AML-193 (cell line): ENCODE data around the gene RHBG.

ENCODE experiments used
- DNase-seq, 2 experiments: peaks; one replicate each; lab custom pipeline; 2025; lab: John Stamatoyannopoulos, UW

The RHBG gene

DNA sequence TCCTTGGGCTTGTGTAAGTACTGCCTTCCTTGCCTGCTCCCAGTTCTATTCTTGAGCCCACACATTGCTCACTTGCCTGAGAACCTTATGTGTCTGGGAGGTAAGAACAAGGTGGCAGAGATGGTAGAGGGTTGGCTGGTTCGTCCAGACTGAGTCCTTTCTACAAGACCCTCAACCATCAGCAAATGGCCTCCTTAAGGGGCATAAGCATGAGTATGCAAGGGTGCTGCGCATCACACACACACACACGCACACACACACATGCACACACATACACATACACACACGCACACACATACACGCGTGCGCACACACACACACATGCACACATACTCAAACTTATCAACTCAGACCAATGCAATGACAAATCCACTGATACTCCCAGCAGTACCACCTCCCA lies 56.9 kb downstream of the RHBG start:
- DNase-seq = no peak

DNA sequence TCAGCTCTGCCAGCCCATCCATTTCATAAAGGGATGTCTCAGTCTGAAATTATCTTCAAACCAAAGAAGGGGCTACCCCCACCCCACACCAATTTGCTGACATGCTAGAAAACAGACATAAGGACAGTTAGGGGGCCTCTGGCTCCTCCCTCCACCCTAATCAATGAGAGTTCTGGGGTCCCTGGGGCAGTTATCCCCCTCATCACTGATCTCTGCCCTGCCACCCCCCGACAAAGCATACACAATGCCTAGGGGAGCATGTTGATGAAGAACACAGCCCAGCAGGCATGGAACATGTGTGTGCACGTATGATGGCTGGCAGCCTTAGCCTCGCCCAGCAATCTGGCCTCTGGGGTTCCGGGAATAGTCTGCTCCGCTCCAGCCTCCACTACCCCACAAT lies 58.9 kb downstream of the RHBG start:
- DNase-seq = no peak

DNA sequence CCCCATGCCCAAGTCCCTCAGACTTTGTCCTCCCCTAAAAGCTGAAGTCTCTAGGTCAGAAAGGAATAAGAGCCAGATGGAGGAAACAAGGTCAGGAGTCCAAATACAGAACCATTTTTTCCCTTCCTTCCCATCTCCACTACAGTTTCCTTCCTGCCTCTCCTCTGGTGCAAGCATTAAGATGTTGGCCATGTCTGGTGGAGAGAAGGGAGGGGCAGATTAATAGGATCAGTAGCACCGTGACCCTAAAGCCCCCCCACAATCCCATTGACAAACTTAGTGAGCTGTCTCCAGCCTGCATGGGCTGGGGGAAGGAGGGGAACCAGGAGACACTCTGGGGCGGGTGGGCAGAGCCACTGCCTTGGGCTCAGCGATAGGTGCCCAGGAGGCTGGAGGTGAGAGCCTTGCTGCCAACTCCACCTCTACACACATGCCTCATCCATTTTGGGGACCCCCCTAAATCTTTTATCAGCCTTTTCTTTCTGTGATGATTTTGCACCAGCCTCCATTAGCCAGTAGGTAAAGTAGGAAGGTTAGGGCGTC lies 59.8 kb downstream of the RHBG start:
- DNase-seq = no peak

DNA sequence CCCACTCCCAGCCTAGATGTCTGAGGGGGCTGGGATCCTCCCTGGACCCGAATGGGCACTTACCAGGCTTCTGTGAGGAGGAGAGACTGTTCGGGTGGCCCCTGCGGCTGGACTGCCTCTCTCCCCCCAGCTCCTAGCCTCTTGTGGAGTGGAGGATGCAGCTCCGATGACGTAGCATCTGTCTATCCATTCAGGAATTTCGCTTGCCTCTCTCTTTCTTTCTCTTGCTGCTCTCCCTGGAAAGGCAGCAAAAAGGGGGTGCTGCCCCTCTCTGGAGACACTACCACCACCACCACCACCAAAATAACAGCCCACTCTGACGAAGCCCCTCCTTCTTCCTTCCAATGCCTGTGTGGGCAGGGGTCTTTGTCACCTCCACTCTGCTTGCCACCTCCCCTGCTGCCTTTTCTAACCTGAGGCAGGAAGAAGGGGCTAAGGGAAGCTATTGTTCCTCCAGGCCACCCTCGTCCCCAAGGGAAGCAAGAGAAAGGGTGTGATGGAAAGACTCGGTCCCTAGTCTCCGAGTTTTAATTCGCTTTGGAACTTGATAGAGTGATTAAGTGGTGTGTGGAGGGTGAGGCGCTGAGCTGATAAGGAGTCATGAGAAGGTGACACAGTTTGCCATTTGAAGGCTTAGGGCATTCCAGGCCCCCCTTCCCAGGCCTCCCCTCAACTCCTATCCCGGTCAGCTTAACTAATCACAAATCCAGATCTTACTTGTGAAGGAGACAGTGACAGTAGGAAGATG lies 60.5 kb downstream of the RHBG start:
- no peak for DNase-seq

DNA sequence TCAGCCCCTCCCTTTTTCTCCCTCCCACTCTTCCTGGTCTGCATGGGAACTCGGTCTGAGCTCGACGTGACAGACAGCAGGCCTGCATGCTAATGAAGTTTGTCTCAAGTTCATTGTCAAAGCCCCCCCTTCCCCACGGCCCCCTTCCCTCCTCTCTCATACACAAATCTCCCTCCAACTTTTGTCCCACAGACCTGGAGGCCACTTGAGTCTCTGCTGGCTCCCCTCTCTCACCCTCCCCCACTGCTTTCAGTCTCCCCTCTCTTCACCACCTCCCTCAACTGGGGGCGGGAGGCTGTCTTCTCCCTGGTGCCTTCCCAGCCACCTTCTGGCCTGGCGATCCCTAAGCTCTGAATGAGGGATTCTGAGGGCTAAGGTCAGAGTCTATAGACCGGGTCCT lies 61.3 kb downstream of the RHBG start:
- DNase-seq = no peak

DNA sequence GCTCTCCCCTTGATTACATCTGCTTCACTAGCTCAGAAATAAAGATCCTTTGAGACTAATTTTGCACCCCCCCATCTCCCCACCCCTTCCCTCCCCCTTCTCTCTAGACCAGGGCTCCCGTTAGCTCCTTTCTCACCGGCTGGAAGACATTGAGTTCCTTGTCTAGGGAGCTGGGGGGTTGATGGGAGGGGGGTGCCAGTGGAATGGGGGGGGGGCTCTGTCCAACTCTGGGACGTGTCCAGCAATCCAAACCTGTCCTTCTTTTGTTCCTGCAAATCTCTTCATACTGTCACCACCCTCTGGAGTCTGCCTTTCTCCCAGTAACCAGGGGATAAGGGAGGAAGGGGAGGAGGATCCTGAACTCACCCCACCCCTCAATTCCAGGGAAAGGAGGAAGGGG lies 61.9 kb downstream of the RHBG start:
- DNase-seq = no peak

DNA sequence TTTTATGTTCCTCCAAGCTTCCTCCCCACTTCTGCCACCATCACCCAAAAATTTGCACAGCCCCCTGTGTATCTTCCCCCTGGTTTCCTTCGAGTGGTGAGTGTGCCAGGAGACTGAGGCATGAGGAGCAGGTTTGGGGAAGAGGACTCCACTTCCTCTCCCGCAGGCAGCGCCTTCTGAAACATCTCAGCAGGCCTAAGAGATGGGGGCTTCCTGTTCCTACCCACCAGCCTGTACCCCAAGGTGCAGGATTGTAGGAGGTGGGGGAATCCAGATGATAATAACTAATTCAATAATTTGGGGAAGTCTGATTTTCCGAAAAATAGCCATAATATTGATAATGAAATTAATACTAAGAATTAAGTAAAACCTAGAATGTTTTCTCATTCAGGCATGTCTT lies 62.4 kb downstream of the RHBG start:
- DNase-seq = no peak

DNA sequence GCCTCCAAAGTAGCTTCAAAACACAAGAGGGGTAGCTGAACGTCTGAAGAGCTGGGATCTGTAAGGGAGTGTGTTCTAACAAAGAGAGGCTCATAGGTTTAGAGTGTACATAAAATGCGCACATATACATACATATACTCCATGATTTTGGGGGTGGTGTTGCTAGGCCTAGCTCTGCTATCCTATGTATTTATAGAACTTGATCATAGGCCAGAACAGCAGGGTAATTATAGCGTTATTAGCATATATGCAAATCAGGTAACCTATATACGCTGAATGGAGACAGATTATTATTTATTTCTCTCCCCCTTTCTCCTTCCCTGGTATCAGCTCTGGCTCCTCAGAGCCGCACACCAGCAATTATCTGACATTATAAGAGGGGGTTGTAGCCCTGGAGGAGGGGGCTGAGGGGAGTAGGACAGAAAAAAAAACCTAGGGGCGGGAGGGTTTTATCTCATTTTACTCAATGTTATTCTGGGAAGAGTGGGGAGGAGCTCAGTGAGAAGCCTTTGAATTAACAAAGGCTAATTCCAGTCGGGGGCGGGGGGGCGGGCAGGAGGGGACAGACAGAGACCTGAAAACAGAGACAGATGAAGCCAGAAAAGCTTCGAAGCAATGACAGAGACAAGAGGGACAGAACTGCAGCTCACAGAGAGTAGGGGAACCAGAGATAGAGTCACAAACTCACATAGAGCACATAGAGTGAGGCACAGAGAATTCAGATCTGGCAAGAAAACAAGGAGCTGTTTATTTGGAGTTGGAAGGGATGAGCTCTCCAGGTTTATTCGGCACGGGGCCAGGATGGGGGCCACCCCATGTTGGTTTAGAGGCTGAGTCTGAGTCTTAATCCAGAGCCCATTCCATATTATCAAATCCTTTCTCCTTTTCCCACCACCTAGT lies 63.0 kb downstream of the RHBG start:
- DNase-seq = no peak

DNA sequence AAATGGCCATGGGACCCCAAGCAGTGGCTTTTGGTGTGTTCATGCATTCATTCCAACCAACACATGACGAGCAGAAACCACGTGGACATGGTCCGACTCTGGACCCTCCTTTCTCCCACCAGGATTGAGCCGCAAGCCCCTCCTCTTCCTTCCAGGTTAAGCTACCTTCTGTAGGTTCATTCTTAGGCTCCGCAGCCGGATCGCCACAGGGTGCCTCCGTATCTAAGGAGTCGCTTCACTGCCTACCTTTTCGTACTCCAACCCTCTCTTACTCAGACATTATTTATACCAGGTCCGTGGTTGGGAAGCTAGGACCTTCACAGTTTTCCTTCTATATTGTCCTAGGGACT lies 63.6 kb downstream of the RHBG start:
- no peak for DNase-seq

DNA sequence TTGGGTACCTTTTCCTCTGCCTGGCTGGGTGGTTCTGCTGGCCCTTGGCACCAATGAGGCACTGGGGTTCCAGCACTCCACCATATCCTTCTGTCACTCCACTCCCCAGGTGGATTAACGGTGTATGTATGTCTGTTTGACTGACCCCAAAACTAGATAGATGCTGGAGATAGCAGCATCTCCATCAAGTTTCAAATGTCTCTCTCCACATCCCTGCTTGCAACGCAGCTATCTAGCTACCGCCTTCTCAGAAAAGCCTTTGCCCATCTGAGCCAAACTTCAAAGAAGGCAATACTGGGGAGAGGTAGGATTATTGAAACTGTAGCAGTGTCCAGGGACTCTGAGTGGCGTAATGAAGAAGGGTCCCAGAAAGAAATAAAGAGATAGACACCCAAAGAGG lies 64.0 kb downstream of the RHBG start:
- no peak for DNase-seq

DNA sequence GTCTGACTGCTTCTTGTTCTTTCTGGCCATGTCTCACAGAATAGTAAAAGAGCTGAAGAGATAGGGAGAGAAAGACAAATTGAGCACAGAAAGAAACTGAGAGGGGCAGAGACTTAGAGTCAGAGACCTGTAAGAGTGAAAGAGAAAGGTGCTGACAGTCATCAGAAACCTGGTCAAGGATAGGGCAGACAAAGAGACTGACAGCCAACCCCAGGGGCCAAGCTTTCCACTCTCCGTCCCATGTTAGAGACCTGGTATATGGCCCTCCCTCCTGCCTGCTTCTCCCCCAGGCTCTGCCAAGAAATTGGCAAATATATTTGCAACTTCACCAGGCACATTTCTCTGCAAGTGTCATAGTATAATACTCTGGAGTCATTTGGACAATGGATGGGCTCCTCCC lies 64.6 kb downstream of the RHBG start:
- DNase-seq = no peak
